ENCODE data around the gene PACSIN2.

The PACSIN2 gene

DNA sequence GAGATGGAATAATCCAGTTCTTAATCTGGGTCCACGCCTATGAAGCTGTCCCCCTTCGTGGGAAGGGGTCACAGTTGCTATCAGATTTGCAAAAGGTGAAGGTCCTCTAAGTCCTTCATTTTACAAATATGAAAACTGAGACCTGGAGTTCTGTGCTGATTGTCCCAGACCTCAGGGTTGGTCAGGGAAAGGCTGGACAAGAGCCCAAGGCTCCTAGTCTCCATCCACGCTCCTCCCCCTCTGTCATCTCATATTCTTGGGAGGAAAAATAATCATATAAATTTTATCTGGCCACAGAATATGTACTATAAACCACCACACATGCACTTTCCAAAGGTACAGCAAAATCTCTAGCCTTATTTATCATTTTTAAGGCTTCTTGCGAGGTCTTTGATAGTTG, 5.5 kb downstream of the PACSIN2 start:
- Histone ChIP-seq H3K9me3 (ENCODE audit: insufficient read depth, low read length, severe bottlenecking) (no peaks in the 10 kb centered on the region), H3K4me2 (ENCODE audit: insufficient read depth, low read length) (no peak overlapping the region), H3K79me2 (ENCODE audit: insufficient read depth, low read length) (peaks cover 98% of the 10 kb centered on the region), H3K4me1 (ENCODE audit: insufficient read depth, low read length) (peaks cover 14% of the 10 kb centered on the region), H3K36me3 (ENCODE audit: insufficient read depth, low read length) (no peaks in the 10 kb centered on the region), H3K27ac (ENCODE audit: low read length) (no peak overlapping the region), H4K20me1 (ENCODE audit: insufficient read depth, low read length) (peaks cover 72% of the 10 kb centered on the region), H3K27me3 (ENCODE audit: insufficient read depth, low read length, poor library complexity) (no peaks in the 10 kb centered on the region), H2AFZ (ENCODE audit: low read depth, low read length) (no peak overlapping the region), H3K9ac (ENCODE audit: low read depth, low read length) (no peak overlapping the region), H3K4me3 (ENCODE audit: low read depth in 1 of 2, low read length in 2 of 2) (no peak overlapping the region)
- DNase-seq (no peak), ATAC-seq (ENCODE audit: insufficient read depth, low read depth) (no peak)
- TF ChIP-seq EZH2 (IDR thresholded peaks at IDR 0.05; ENCODE audit: borderline replicate concordance, low read depth, low read length, severe bottlenecking), result no peak
- TF ChIP-seq, protein P1, sequence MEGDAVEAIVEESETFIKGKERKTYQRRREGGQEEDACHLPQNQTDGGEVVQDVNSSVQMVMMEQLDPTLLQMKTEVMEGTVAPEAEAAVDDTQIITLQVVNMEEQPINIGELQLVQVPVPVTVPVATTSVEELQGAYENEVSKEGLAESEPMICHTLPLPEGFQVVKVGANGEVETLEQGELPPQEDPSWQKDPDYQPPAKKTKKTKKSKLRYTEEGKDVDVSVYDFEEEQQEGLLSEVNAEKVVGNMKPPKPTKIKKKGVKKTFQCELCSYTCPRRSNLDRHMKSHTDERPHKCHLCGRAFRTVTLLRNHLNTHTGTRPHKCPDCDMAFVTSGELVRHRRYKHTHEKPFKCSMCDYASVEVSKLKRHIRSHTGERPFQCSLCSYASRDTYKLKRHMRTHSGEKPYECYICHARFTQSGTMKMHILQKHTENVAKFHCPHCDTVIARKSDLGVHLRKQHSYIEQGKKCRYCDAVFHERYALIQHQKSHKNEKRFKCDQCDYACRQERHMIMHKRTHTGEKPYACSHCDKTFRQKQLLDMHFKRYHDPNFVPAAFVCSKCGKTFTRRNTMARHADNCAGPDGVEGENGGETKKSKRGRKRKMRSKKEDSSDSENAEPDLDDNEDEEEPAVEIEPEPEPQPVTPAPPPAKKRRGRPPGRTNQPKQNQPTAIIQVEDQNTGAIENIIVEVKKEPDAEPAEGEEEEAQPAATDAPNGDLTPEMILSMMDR (IDR thresholded peaks at IDR 0.05; ENCODE audit: borderline replicate concordance, extremely low read depth, low read length, poor library complexity, severe bottlenecking), result no peak

DNA sequence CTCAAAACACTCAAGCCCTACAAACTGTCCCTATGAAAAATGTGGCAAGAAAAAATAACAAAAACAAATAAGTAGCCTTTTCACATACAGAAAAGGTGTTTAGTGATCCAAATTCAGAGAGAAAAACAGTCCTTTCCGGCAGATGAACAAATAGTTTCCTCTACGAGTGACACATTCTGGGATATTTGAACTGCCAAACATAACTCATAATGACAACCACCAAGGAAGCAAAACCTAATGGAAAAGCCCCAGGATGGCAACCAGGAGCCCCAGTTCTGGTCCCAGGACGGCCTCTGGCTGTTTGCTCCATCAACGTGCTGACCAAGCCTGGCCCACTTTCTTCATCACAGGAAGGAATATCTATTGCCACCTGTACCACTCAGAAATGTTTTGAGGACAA, 6.0 kb downstream of the PACSIN2 start:
- no peaks in the 10 kb centered on the region for H3K9me3 ChIP-seq (ENCODE audit: insufficient read depth, low read length, severe bottlenecking)
- TF ChIP-seq, protein P1 (IDR thresholded peaks at IDR 0.05; ENCODE audit: borderline replicate concordance, extremely low read depth, low read length, poor library complexity, severe bottlenecking), result no peak
- no peak for TF ChIP-seq EZH2 (IDR thresholded peaks at IDR 0.05; ENCODE audit: borderline replicate concordance, low read depth, low read length, severe bottlenecking)
- no peaks in the 10 kb centered on the region for H3K27me3 ChIP-seq (ENCODE audit: insufficient read depth, low read length, poor library complexity)
- peaks cover 76% of the 10 kb centered on the region for H4K20me1 ChIP-seq (ENCODE audit: insufficient read depth, low read length)
- ATAC-seq (ENCODE audit: insufficient read depth, low read depth) (no peak), DNase-seq (no peak)
- H3K4me3 ChIP-seq (ENCODE audit: low read depth in 1 of 2, low read length in 2 of 2), result no peak overlapping the region
- peaks cover 11% of the 10 kb centered on the region for H3K4me1 ChIP-seq (ENCODE audit: insufficient read depth, low read length)
- H3K4me2 ChIP-seq (ENCODE audit: insufficient read depth, low read length), result no peak overlapping the region
- H3K79me2 ChIP-seq (ENCODE audit: insufficient read depth, low read length), result peaks cover 98% of the 10 kb centered on the region
- H3K36me3 ChIP-seq (ENCODE audit: insufficient read depth, low read length), result no peaks in the 10 kb centered on the region
- no peak overlapping the region for H2AFZ ChIP-seq (ENCODE audit: low read depth, low read length)
- H3K9ac ChIP-seq (ENCODE audit: low read depth, low read length), result no peak overlapping the region
- no peak overlapping the region for H3K27ac ChIP-seq (ENCODE audit: low read length)

DNA sequence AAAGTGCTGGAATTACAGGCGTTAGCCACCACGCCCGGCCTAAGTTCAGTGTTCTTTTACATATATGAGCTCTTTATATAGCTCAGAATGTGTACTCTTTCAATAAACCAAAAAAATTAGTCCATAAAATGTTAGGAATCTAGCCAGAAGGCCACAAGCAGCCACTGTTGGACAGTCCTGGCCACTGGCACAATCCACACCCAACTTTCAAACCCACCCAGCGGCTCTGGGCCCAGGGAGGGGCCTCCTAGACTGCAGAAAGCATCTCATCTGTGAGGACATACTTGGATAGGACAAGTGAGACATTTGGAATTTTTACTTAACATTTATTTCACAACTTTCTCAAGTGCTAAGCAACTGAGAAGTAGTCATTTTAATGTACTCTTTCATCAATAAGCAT, 6.4 kb downstream of the PACSIN2 start:
- no peaks in the 10 kb centered on the region for H3K9me3 ChIP-seq (ENCODE audit: insufficient read depth, low read length, severe bottlenecking)
- H3K36me3 ChIP-seq (ENCODE audit: insufficient read depth, low read length), result no peaks in the 10 kb centered on the region
- peaks cover 7% of the 10 kb centered on the region for H3K4me1 ChIP-seq (ENCODE audit: insufficient read depth, low read length)
- H3K4me2 ChIP-seq (ENCODE audit: insufficient read depth, low read length), result no peak overlapping the region
- no peak for TF ChIP-seq EZH2 (IDR thresholded peaks at IDR 0.05; ENCODE audit: borderline replicate concordance, low read depth, low read length, severe bottlenecking)
- TF ChIP-seq, protein P1 (IDR thresholded peaks at IDR 0.05; ENCODE audit: borderline replicate concordance, extremely low read depth, low read length, poor library complexity, severe bottlenecking), result no peak
- no peak overlapping the region for H3K27ac ChIP-seq (ENCODE audit: low read length)
- no peaks in the 10 kb centered on the region for H3K27me3 ChIP-seq (ENCODE audit: insufficient read depth, low read length, poor library complexity)
- H3K9ac ChIP-seq (ENCODE audit: low read depth, low read length), result no peak overlapping the region
- DNase-seq (no peak), ATAC-seq (ENCODE audit: insufficient read depth, low read depth) (no peak)
- H3K79me2 ChIP-seq (ENCODE audit: insufficient read depth, low read length), result peaks cover 98% of the 10 kb centered on the region
- H2AFZ ChIP-seq (ENCODE audit: low read depth, low read length), result no peak overlapping the region
- H4K20me1 ChIP-seq (ENCODE audit: insufficient read depth, low read length), result peaks cover 75% of the 10 kb centered on the region
- no peak overlapping the region for H3K4me3 ChIP-seq (ENCODE audit: low read depth in 1 of 2, low read length in 2 of 2)
